ENCODE measurements around the gene CCNT2.

GRCh38 chr2:134918526-134919340, at the start of gene CCNT2:
- no peak for TF ChIP-seq CTCF (conservative IDR thresholded peaks at IDR 0.05; ENCODE audit: low read length)
- no peak for TF ChIP-seq EZH2phosphoT487 (IDR thresholded peaks at IDR 0.05; ENCODE audit: borderline replicate concordance, low read depth, low read length)

Measured in OCI-LY7 (cell line).